CD4-positive, alpha-beta T cell treated with Interleukin-6 at 100 ng/mL for 8 hours (primary cell): Measurements from ENCODE around the gene LSAMP.

Source experiments
- DNase-seq: peaks from one replicate; pipeline ENCODE4 v3.0.0-alpha.2; 2020; ENCODE audit warnings: mixed read lengths, low spot score

The LSAMP gene

DNA sequence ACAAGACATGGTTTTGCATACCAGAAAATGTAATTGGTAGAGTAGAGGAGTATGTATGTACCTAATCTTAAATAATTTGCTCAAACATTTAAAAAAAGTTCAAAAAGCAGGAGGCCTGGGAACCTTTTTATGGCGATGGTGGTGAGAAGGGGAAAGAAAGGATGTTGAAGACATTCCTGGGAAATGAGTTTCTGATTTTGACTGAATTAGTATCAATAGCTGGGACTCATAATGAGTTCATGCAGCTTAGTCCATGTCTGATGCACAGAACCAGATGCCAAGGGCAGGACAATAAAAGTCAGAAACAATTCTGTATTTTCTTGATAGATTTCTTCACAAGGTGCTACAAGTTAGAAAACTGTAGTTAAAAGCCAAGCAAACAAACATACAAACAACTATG lies 426.6 kb downstream of the LSAMP start:
- DNase-seq = no peak

DNA sequence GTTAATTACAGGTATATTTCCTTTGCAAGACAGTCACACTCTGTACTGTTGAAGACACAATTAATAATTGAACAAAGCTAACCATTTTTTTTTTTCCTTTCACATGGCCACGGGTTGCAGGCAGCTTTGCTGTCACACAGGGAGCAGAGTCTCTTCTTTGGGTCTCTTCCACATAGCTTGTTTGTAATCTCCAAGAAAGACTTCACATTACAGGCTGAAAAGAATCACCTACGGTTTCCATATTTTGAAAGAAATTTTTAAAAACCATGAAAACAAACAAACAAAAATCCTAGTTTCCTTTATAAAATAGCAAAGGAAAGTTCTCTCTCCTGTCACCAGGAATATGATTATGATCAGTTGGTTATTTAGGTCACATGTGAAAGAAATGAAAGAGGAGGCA lies 429.4 kb downstream of the LSAMP start:
- DNase-seq = no peak

- DNase-seq = no peak
Observed at GRCh38 chr3:116007000-116007399, 438.3 kb downstream of the LSAMP start.

GRCh38 chr3:116005404-116005803 lies 439.9 kb downstream of the LSAMP start:
- DNase-seq = no peak

DNA sequence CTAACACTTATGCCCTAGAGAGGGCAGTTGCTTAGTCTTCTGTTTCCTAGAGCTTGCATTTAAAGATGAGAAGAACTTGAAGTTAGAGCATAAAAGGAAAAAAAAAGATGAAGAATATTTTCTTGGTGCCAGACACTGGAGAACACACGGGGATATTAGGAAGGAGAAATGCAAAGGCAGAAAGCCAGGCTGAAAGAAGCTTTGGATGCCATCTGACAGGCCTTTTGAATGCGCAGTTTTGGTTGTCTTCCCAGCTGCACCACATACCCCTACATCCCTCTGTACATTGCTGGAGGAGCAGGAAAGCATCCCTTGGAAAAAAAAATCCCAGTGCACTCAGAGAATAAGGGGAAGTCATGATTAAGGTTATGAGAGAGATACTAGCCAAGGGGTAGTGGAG lies 443.1 kb downstream of the LSAMP start:
- DNase-seq = no peak

GRCh38 chr3:116001151-116001621 lies 444.1 kb downstream of the LSAMP start:
- DNase-seq = no peak

DNA sequence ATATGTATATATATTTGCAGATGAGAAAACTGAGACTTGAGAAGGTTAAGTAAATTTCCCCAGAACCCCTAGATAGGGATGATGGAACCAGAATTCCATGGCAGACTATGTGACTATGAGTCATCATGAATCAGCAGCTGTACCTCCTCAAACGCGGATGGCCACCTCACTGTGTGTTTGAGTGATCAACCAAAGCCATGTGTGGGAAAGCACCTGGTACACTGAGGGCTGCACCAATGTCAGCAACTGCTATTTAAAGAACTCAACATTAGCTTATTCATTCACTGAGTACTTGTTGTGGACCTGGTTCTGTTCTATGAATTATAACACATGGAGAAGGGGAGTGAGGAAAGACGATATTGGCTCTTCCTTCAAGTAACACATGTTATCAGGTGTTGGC lies 445.0 kb downstream of the LSAMP start:
- no peak for DNase-seq

- no peak for DNase-seq
Observed at GRCh38 chr3:115999613-116000012, 445.7 kb downstream of the LSAMP start.

DNA sequence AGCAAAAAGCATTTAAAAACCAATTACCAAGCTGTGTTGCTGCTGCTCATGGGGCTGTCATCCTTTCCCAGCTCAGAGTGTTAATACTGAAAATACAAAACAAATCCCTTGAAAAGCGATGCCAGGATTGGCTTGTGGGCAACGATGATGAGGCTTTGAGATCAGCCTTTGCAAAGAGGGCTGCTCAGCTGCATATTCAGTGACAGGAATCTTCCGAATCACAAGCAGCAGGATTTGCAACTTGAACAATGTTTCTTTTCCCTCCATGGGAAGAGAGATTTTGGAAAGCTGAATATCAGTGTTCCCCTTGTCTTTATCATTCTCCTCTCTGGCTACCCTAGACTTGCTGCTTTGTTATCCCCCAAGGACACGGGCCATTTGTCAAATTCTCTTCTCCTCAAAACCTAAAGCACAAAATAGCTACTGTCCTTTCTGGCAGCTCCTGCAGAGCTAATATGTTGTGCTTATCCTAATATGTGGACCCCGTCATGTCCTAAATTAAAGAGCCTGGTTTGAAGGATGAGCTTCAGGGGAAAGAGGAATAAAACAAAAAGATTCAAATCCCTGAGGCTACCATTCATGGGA lies 446.2 kb downstream of the LSAMP start:
- DNase-seq = no peak

DNA sequence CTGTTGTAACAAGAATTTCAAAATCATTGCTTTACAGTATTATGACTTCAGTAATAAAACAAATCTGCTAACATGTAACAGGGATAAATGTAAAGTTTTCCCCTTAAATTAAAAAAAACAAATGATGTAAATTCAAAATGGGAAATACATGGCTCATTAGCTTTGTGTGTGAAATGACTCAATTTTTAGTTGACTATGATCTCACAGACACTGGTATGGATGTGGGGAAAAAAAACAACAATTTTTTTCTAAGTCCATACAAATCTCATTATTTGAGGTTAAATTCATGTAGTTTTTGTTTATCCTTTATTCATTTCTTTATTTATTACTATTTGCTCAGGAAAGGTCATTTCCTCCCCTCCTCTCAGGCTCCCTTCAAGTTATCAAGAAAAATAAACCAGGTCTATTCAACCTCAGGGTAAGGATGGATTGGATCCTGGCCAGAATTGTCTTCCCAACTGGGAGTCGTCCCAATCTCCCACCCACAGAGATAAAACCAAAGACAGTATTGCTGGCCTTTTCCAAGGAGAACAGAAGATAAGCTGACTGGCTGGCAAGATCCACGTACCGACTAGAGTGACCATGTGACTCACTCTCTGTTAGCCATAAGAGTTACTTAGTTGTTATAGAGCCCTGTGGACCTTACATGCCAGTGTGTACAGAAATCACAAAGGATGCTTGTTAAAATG lies 448.7 kb downstream of the LSAMP start:
- no peak for DNase-seq

- no peak for DNase-seq
Observed at GRCh38 chr3:115990669-115991068, 454.6 kb downstream of the LSAMP start.

GRCh38 chr3:115989684-115990421 lies 455.4 kb downstream of the LSAMP start:
- no peak for DNase-seq

DNA sequence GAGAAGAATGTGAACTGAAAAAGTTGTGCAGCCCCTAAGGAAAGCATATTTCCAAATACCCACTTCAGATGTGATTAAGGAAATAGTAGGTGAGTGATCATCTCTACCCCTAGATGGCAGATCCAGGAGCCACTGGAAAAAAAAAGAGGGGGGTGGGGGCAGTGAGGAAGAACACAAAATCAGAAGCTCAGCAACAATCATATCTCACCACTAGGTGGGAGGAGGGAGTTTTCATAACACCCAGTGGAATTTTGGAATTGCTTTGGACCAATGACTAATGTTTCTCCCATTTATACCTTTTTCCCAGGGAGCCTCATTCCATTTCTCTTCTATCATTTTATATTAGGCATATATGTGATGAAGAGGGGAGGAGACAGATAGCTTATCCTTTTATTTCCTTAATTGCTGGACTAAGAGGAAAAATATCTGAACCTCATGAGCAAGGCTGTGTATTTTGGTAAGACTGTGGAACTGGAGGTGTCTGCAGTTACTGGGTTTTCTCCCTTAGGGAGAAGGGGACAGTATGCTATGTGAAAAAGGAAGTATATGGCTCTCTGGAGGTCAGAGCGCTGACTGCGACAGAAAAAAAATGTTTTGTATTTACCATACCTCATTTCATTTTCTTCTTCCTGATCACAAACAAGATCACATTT lies 458.6 kb downstream of the LSAMP start:
- no peak for DNase-seq

GRCh38 chr3:115982629-115983028 lies 462.7 kb downstream of the LSAMP start:
- DNase-seq = no peak

DNA sequence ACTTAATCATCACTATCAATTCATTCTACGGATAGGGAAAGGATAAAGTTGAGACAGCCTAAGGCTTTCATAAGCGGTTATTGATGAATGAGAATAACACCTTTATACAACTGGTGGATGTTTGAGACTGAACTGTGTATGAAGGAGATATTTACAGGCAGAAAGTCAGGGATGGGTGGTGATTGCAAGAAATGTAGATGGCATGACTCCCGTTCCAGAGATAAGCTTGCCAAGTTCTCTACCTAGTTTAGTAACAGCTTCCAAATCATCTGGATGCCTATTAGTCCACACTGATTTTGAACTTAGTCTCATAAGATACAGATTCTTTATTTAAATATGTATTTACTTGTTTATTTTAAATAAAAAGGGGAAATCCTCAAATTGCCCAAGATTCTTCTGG lies 463.2 kb downstream of the LSAMP start:
- no peak for DNase-seq

DNA sequence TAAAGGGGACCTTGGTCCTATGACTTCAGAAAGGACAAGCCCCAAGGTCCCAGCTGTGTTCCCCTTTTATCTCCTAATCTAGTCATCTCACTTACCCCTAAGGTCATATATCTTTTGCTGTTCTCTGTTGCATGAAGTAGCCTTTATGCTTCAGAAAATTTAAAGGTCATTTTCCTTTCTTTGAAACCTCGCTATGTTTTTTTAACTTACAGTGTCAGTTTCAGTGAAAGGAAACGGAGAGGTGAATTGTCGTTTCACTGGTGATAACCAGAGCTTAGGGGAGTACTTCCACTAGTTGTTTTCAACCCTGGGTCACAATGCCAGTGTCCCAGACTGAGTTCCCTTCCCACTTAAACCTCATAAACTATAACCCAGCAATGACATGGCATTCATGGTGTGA lies 464.6 kb downstream of the LSAMP start:
- no peak for DNase-seq

GRCh38 chr3:115977866-115978265 lies 467.4 kb downstream of the LSAMP start:
- no peak for DNase-seq

GRCh38 chr3:115975796-115976195 lies 469.5 kb downstream of the LSAMP start:
- DNase-seq = no peak

DNA sequence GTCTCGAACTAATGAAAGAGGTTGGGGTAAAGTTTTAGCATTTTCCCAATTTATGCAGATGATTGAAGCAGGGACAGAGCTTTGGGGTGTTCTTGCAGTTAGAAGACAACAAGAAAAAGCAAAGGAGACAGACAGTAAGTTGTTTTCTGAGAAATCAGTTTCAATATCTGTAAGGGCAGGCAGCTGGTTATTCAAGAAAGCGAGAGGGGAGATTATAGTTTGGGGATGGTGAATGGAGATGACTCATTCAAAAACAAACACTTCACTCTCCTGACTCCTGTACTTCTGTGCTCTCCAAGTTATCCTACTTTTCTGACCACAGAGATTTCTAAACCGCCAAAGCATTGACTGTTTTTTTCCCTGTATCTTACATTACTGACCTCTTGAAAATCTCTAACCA lies 469.9 kb downstream of the LSAMP start:
- DNase-seq = no peak

DNA sequence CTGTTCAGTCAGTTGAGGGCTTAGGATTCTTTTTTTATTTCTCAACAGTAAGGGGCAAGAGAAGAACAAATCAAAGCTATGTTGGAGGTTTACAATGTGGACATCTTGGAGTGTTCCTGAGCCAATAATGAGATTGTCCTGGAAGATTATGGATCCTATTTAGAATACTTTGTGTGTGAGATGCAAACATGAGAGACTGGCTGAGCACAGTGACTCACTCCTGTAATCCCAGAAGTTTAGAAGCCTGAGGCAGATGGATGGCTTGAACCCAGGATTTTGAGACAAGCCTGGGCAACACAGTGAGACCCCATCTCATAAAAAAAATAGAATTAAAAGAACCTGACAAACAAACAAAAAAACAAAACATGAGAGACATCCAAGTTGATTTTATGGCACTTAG lies 470.3 kb downstream of the LSAMP start:
- no peak for DNase-seq

DNA sequence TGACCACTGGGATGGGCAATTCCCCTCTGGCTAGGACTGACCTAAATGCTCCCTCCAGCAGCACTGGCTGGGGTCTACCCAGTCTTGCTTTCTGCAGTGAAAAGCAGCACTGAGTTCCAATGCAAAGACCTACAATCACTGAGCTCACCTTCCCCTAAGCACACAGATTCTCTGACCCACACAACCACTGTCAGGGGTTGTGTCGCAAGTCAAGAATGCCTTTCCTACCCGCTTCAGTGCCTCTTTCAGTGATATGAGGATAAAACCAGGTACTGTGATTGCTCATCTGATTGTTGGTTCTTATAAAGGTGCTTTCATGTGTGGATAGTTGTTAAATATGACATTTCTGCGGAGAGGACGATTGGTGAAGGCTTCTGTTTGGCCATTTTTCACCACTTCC lies 476.4 kb downstream of the LSAMP start:
- no peak for DNase-seq

DNA sequence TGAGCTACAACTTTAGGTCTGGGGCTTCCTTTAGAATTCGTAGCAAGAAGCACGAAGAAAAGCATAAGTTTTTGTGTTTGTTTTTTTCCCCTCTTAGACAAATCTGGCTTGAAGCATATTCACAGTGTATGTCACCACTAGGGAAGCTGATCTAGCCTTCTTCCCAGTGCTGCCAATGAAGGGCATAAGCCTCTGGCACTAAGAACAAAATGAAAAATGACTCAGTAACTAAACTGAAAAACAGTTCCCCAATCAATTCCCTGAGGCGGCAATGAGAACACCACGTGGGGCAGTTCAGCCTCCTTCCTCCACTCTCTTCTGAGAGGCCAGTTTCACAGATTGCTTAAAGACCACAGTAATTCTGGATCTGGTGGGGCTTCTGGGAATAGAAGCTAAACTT lies 483.9 kb downstream of the LSAMP start:
- DNase-seq = no peak

DNA sequence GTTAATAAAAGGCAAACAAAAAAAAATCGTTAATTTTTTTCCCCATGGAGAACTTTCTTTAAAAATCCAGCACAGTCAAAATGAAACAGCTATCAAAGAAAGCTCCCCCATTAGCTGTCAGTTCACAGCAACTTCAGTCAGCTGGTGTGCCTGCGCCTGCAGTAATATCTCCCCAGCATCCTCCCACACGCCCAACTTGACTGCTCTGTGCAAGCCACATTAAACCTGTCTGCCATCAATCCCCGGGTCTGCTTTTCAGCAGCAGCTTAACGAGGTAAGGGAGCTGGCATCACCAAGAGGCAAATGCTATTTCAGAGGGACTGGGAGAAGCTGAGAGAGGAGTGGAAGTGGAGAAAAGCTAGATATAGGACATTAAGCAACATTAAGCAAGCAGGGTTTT lies 484.5 kb downstream of the LSAMP start:
- no peak for DNase-seq
